Kidney tubule cell (primary cell): ENCODE data around the gene CEP85.

Source experiments
- DNase-seq: peaks from one replicate; pipeline ENCODE4 v3.0.0-alpha.2; 2018; ENCODE audit warnings: low spot score

Gene CEP85

GRCh38 chr1:26315874-26316850 is 82.2 kb downstream of the CEP85 start:
- DNase-seq, result no peak

- DNase-seq, result no peak
Measured at GRCh38 chr1:26317146-26317545, 83.1 kb downstream of the CEP85 start.

GRCh38 chr1:26317612-26318337 is 83.8 kb downstream of the CEP85 start, which contains the start of gene CD52:
TSS of gene CD52 (plus strand) at chr1:26317958. CDS start at chr1:26318018, 60 bp downstream.
- DNase-seq, result no peak

- DNase-seq, result no peak
Measured at GRCh38 chr1:26318338-26319064, 84.5 kb downstream of the CEP85 start.

- no peak for DNase-seq
Measured at GRCh38 chr1:26320896-26321295, 86.9 kb downstream of the CEP85 start.

- peak; percentile 81 for DNase-seq
Measured at GRCh38 chr1:26321315-26322041, 87.5 kb downstream of the CEP85 start.

GRCh38 chr1:26322042-26322331 is 88.0 kb downstream of the CEP85 start:
- no peak for DNase-seq

- no peak for DNase-seq
Measured at GRCh38 chr1:26323382-26323781, 89.4 kb downstream of the CEP85 start.

GRCh38 chr1:26324550-26324949 is 90.5 kb downstream of the CEP85 start:
- no peak for DNase-seq

- no peak for DNase-seq
Measured at GRCh38 chr1:26327956-26328362, 94.0 kb downstream of the CEP85 start.
